AG04449 (cell line): ENCODE results near the gene ELP5.

Experiments
- CTCF ChIA-PET: fragments of 350-600 bp; formaldehyde crosslinking; extraction: SDS; loops from one replicate; lab custom pipeline; 2021; ENCODE audit warnings: antibody characterized with exemption; lab: Yijun Ruan, JAX
- POLR2A ChIA-PET: fragments of 400-600, 350-600 bp; formaldehyde crosslinking; extraction: SDS; loops from one replicate; lab custom pipeline; 2020; ENCODE audit warnings: antibody characterized with exemption, inconsistent platforms; lab: Yijun Ruan, JAX
- DNase-seq: peaks from one replicate; pipeline ENCODE4 v3.0.0-alpha.2; 2010; ENCODE audit warnings: low read depth, low spot score
- H3K4me3 ChIP-seq: 2 replicates; pipeline ENCODE4 v1.5.1; 2011; ENCODE audit warnings: low read depth, mild to moderate bottlenecking, control low read depth, low read length
- CTCF ChIP-seq: IDR thresholded peaks from one replicate; pipeline ENCODE4 v1.5.1; 2011; ENCODE audit warnings: mild to moderate bottlenecking, moderate library complexity, low read length, control low read depth, inconsistent platforms; ENCODE audit not compliant: insufficient read depth; ENCODE audit errors: missing control alignments

The ELP5 gene

GRCh38 chr17:7293159-7293558 lies 41.1 kb downstream of the ELP5 start:
- ChIA-PET CTCF (interaction anchor here (0.7 to 5.6 kb wide), 4 partner anchors 12 to 241 kb away, joined by 3 to 56 read pairs (median 4); partner anchors contain the start of genes ACADVL, DLG4 and SLC2A4), POLR2A (no interaction called here)
- TF ChIP-seq CTCF = no peak
- no peak overlapping the region for H3K4me3 ChIP-seq
- no peak for DNase-seq

- ChIA-PET POLR2A (no interaction called here), CTCF (interaction anchor here (0.7 to 5.6 kb wide), 2 partner anchors 13 to 16 kb away, joined by 3 to 56 read pairs; partner anchors contain the start of gene SLC2A4)
- H3K4me3 ChIP-seq = no peak overlapping the region; the same call in 1 of the 2 replicates
- no peak for TF ChIP-seq CTCF
- no peak for DNase-seq
Measured at GRCh38 chr17:7293816-7294613, 42.0 kb downstream of the ELP5 start.

- no peak for TF ChIP-seq CTCF
- no peak for DNase-seq
- peak within 1 kb of the TSS; percentile 29 for H3K4me3 ChIP-seq
- POLR2A ChIA-PET = no interaction called here
- CTCF ChIA-PET = no interaction called here
Measured at GRCh38 chr17:7294614-7295153, 42.7 kb downstream of the ELP5 start, which contains the start of gene YBX2. Gene YBX2, minus strand, starts transcription at chr17:7294639. Its CDS starts 139 bp downstream, at chr17:7294500.

GRCh38 chr17:7295230-7296180 lies 43.5 kb downstream of the ELP5 start:
- no peak for TF ChIP-seq CTCF
- no peak overlapping the region for H3K4me3 ChIP-seq
- CTCF ChIA-PET = interaction anchor here (0.8 to 11.7 kb wide), 38 partner anchors 10 to 381 kb away, joined by 3 to 255 read pairs (median 5); partner anchors contain the start of genes ACADVL, ASGR1, CTDNEP1 and DLG4
- DNase-seq = no peak
- POLR2A ChIA-PET = no interaction called here

GRCh38 chr17:7296189-7296861 lies 44.3 kb downstream of the ELP5 start:
- no peak for DNase-seq
- peak overlapping the region; percentile 20 for H3K4me3 ChIP-seq
- ChIA-PET CTCF (interaction anchor here (0.8 to 11.7 kb wide), 49 partner anchors 9 to 382 kb away, joined by 3 to 255 read pairs (median 5); partner anchors contain the start of genes ACADVL, ACAP1, ASGR1 and CTDNEP1), POLR2A (interaction anchor here (0.6 to 1.2 kb wide), 2 partner anchors 24 to 76 kb away, joined by 3 read pairs; no protein-coding TSS in a partner anchor)
- TF ChIP-seq CTCF = peak; percentile 89
